HCT116 (cell line): ENCODE data around the gene SNCA. TPM values are rescaled to one million over a fixed set of nuclear protein-coding genes. Genes with fewer than 3 reads are reported as not detected.

ENCODE experiments used
- ATAC-seq: fragments of 200-7000 bp; cut with Tn5 transposase; 2 replicates; pipeline ENCODE4 v1.9.1; 2020; ENCODE audit warnings: mild to moderate bottlenecking, moderate library complexity
- BruUV-seq: library from RNA; stranded (reverse); fragments of 400-500 nt; replicated peaks from 2 replicates; lab custom pipeline; 2021; lab: Mats Ljungman, UMichigan
- CTCF ChIA-PET: fragments of 300-600 bp; sonication (Branson Sonifier 250); formaldehyde crosslinking; loops from one replicate; lab custom pipeline; 2021; ENCODE audit warnings: antibody characterized with exemption; lab: Charles Lee
- POLR2A ChIA-PET: fragments of 300-600, 350-600 bp; sonication (Branson Sonifier 250); formaldehyde crosslinking; loops from one replicate; lab custom pipeline; 2021; ENCODE audit warnings: antibody characterized with exemption; lab: Charles Lee
- RAD21 ChIA-PET, 2 experiments: fragments of 300-600 bp; sonication (Branson Sonifier 250); formaldehyde crosslinking; loops; one replicate each; lab custom pipeline; 2023; ENCODE audit warnings: low total read pairs in 2 of 2; ENCODE audit not compliant: uncharacterized antibody in 2 of 2, unreplicated experiment in 2 of 2, low non-redundant PET in 1 of 2; lab: Charles Lee
- DNase-seq: peaks from one replicate; pipeline ENCODE4 v3.0.0-alpha.2; 2010; ENCODE audit warnings: low read depth, low spot score
- H2AFZ ChIP-seq: fragments of 200-600 bp; shearing (Covaris generic), sonication (generic); 2 replicates; pipeline ENCODE4 v1.6.1; 2017; ENCODE audit warnings: low read depth, mixed run types, mixed read lengths, antibody characterized with exemption, low read length; ENCODE audit not compliant: poor library complexity, severe bottlenecking
- H3K27ac ChIP-seq: 2 replicates; pipeline ENCODE4 v1.5.1; 2012; ENCODE audit warnings: low read depth, low read length
- H3K27me3 ChIP-seq: fragments of 200-600 bp; sonication (generic); 2 replicates; pipeline ENCODE4 v1.6.1; 2016; ENCODE audit warnings: mixed run types, low read length, mixed read lengths; ENCODE audit not compliant: insufficient read depth
- H3K36me3 ChIP-seq, 2 experiments: fragments of 200-500 bp in 1 of 2; fragments of 200-600 bp in 1 of 2; sonication (Bioruptor generic) in 1 of 2; sonication (generic) in 1 of 2; 2 replicates each; pipeline versions ENCODE4 v1.5.1 to v1.6.1; 2014 to 2016; ENCODE audit warnings: low read length in 2 of 2, inconsistent platforms in 1 of 2, mixed read lengths in 1 of 2, mixed run types in 1 of 2; ENCODE audit not compliant: insufficient read depth in 2 of 2, control insufficient read depth in 1 of 2
- H3K4me1 ChIP-seq, 2 experiments: fragments of 200-600 bp in 1 of 2; sonication (generic) in 1 of 2; 2 replicates each; pipeline versions ENCODE4 v1.5.1 to v1.6.1; 2012 to 2017; ENCODE audit warnings: low read length in 2 of 2, inconsistent platforms in 1 of 2, mild to moderate bottlenecking in 1 of 2, mixed read lengths in 1 of 2, mixed run types in 1 of 2, moderate library complexity in 1 of 2; ENCODE audit not compliant: insufficient read depth in 2 of 2, control insufficient read depth in 1 of 2
- H3K4me2 ChIP-seq: fragments of 200-600 bp; sonication (generic); 2 replicates; pipeline ENCODE4 v1.6.1; 2017; ENCODE audit warnings: mixed run types, low read length, mixed read lengths
- H3K4me3 ChIP-seq, 2 experiments: fragments of 200-600 bp in 1 of 2; sonication (generic) in 1 of 2; replicated peaks in 1 of 2; 2 replicates each; pipeline ENCODE4 v1.5.1; 2011 to 2016; ENCODE audit warnings: low read length in 2 of 2, control low read depth in 1 of 2, low read depth in 1 of 2, mild to moderate bottlenecking in 1 of 2, mixed read lengths in 1 of 2, mixed run types in 1 of 2
- H3K79me2 ChIP-seq: fragments of 200-600 bp; sonication (generic); 2 replicates; pipeline ENCODE4 v1.6.1; 2017; ENCODE audit warnings: mild to moderate bottlenecking, mixed run types, low read length, moderate library complexity, mixed read lengths; ENCODE audit not compliant: insufficient read depth
- H3K9ac ChIP-seq: fragments of 200-600 bp; sonication (generic); 2 replicates; pipeline ENCODE4 v1.6.1; 2016; ENCODE audit warnings: low read length, mixed read lengths
- H3K9me2 ChIP-seq: fragments of 200-600 bp; sonication (generic), shearing (Covaris generic); 2 replicates; pipeline ENCODE4 v1.6.1; 2017; ENCODE audit warnings: mixed run types, mild to moderate bottlenecking, moderate library complexity; ENCODE audit not compliant: insufficient read depth
- H3K9me3 ChIP-seq, 2 experiments: fragments of 200-500 bp in 1 of 2; fragments of 200-600 bp in 1 of 2; sonication (Bioruptor generic) in 1 of 2; sonication (generic) in 1 of 2; 2 replicates each; pipeline ENCODE4 v1.6.1; 2014 to 2017; ENCODE audit warnings: low read length in 2 of 2, mixed read lengths in 2 of 2, inconsistent platforms in 1 of 2, low read depth in 1 of 2, mild to moderate bottlenecking in 1 of 2, mixed run types in 1 of 2, moderate library complexity in 1 of 2; ENCODE audit not compliant: control insufficient read depth in 1 of 2, insufficient read depth in 1 of 2
- H4K20me1 ChIP-seq: fragments of 200-600 bp; sonication (generic), shearing (Covaris generic); 2 replicates; pipeline ENCODE4 v1.6.1; 2017; ENCODE audit warnings: mixed run types, mild to moderate bottlenecking, moderate library complexity; ENCODE audit not compliant: insufficient read depth
- CBX3 ChIP-seq: IDR thresholded peaks from 2 replicates; pipeline ENCODE4 v1.6.1; 2012; ENCODE audit warnings: low read depth
- ELF1 ChIP-seq: IDR thresholded peaks from 2 replicates; pipeline ENCODE4 v1.6.1; 2012; ENCODE audit warnings: low read depth, borderline replicate concordance
- EZH2phosphoT487 ChIP-seq: fragments of 200-600 bp; IDR thresholded peaks from 2 replicates; pipeline ENCODE4 v1.6.1; 2018; ENCODE audit warnings: antibody characterized with exemption, borderline replicate concordance
- FOSL1 ChIP-seq: IDR thresholded peaks from 2 replicates; pipeline ENCODE4 v1.6.1; 2012; ENCODE audit warnings: low read depth
- JUND ChIP-seq: IDR thresholded peaks from 2 replicates; pipeline ENCODE4 v1.6.1; 2012
- POLR2A ChIP-seq: IDR thresholded peaks from 2 replicates; pipeline ENCODE4 v1.7.0; 2011; ENCODE audit warnings: borderline replicate concordance; ENCODE audit not compliant: insufficient read depth, insufficient read length; ENCODE audit errors: extremely low read depth
- RAD21 ChIP-seq: IDR thresholded peaks from 2 replicates; pipeline ENCODE4 v1.6.1; 2012; ENCODE audit warnings: low read depth, mild to moderate bottlenecking
- SP1 ChIP-seq: IDR thresholded peaks from 2 replicates; pipeline ENCODE4 v1.6.1; 2012; ENCODE audit warnings: low read depth
- SRF ChIP-seq: IDR thresholded peaks from 2 replicates; pipeline ENCODE4 v1.6.1; 2012; ENCODE audit warnings: low read depth
- ZNF274 ChIP-seq: fragments of 200-500 bp; sonication (Bioruptor generic); IDR thresholded peaks from 2 replicates; pipeline ENCODE4 v1.6.1; 2014; ENCODE audit warnings: mild to moderate bottlenecking, low read depth, low read length, inconsistent platforms
- intact Hi-C: fragments of 100-400 bp; cut with micrococcal nuclease; formaldehyde crosslinking; loops from 2 replicates; pipeline ENCODE4 v1.10.0; 2022
- total RNA-seq: library from RNA; stranded (reverse); gene quantifications from one replicate; pipeline ENCODE4 v1.2.1, GENCODE V29; 2021; ENCODE audit not compliant: unreplicated experiment
- TF ChIP-seq, protein P1 (sequence below), 3 experiments: fragments of 200-600 bp in 1 of 3; sonication (generic) in 1 of 3; IDR thresholded peaks in 2 of 3; conservative IDR thresholded peaks in 1 of 3; 2 replicates each; pipeline ENCODE4 v1.5.1; 2012 to 2017; ENCODE audit warnings: low read depth in 2 of 3, low read length in 2 of 3, antibody characterized with exemption in 1 of 3, borderline replicate concordance in 1 of 3, control low read depth in 1 of 3, mild to moderate bottlenecking in 1 of 3, mixed read lengths in 1 of 3, mixed run types in 1 of 3, moderate library complexity in 1 of 3; ENCODE audit not compliant: insufficient read depth in 1 of 3
- TF ChIP-seq, protein P2 (sequence below): IDR thresholded peaks from 2 replicates; pipeline ENCODE4 v1.6.1; 2012; ENCODE audit warnings: low read depth
- TF ChIP-seq, protein P3 (sequence below): IDR thresholded peaks from 2 replicates; pipeline ENCODE4 v1.6.1; 2011; ENCODE audit warnings: mild to moderate bottlenecking, low read length, moderate library complexity; ENCODE audit not compliant: insufficient replicate concordance; ENCODE audit errors: extremely low read depth
- TF ChIP-seq, protein P4 (sequence below): IDR thresholded peaks from 2 replicates; pipeline ENCODE4 v1.6.1; 2012
- TF ChIP-seq, protein P5 (sequence below): IDR thresholded peaks from 2 replicates; pipeline ENCODE4 v1.6.1; 2012

Gene SNCA
- total RNA-seq, 1 experiment from 2014 or later: 1.0 TPM

DNA sequence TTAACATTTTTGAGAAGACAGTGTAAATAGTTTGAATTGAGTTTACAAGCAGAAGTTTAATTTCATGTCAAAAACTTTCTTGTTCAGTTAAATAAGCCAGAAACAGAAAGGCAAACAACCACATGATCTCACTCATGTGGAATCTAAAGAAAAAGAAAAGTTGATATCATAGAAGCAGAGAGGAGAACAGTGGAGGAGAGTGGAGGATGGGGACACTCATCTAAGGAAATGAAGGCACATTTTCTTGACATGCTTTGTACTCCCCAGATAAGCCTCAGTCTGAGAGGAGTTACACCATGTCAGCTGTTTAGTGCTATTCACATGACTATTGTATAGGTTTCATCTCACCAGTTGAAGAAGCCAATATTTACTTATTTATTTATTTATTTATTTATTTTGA, 13.5 kb downstream of the SNCA start:
- CTCF ChIA-PET: no interaction called here
- RAD21 ChIA-PET: no interaction called here
- no peaks in the 10 kb centered on the region for H3K36me3 ChIP-seq
- no TSS peak for BruUV-seq
- DNase-seq (no peak), ATAC-seq (no peak)
- no peaks in the 10 kb centered on the region for H3K9me3 ChIP-seq
- H3K4me3 ChIP-seq: no peak overlapping the region
- no peak overlapping the region for H3K4me2 ChIP-seq
- H3K79me2 ChIP-seq: no peaks in the 10 kb centered on the region
- H3K27me3 ChIP-seq: no peaks in the 10 kb centered on the region
- no peaks in the 10 kb centered on the region for H4K20me1 ChIP-seq
- intact Hi-C loops: no loop called here
- no peak overlapping the region for H3K27ac ChIP-seq
- H2AFZ ChIP-seq: no peak overlapping the region
- POLR2A ChIA-PET: no interaction called here
- TF ChIP-seq POLR2A: no peak
- TF ChIP-seq RAD21: no peak
- TF ChIP-seq, protein P1, sequence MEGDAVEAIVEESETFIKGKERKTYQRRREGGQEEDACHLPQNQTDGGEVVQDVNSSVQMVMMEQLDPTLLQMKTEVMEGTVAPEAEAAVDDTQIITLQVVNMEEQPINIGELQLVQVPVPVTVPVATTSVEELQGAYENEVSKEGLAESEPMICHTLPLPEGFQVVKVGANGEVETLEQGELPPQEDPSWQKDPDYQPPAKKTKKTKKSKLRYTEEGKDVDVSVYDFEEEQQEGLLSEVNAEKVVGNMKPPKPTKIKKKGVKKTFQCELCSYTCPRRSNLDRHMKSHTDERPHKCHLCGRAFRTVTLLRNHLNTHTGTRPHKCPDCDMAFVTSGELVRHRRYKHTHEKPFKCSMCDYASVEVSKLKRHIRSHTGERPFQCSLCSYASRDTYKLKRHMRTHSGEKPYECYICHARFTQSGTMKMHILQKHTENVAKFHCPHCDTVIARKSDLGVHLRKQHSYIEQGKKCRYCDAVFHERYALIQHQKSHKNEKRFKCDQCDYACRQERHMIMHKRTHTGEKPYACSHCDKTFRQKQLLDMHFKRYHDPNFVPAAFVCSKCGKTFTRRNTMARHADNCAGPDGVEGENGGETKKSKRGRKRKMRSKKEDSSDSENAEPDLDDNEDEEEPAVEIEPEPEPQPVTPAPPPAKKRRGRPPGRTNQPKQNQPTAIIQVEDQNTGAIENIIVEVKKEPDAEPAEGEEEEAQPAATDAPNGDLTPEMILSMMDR (IDR thresholded peaks at IDR 0.05 in 2 of 3, conservative IDR thresholded peaks at IDR 0.05 in 1 of 3; ENCODE audit: borderline replicate concordance in 1 of 3, insufficient read depth in 1 of 3, low read depth in 2 of 3, low read length in 2 of 3): no peak
- TF ChIP-seq ZNF274: no peak
- TF ChIP-seq EZH2phosphoT487: no peak
- TF ChIP-seq, protein P2, sequence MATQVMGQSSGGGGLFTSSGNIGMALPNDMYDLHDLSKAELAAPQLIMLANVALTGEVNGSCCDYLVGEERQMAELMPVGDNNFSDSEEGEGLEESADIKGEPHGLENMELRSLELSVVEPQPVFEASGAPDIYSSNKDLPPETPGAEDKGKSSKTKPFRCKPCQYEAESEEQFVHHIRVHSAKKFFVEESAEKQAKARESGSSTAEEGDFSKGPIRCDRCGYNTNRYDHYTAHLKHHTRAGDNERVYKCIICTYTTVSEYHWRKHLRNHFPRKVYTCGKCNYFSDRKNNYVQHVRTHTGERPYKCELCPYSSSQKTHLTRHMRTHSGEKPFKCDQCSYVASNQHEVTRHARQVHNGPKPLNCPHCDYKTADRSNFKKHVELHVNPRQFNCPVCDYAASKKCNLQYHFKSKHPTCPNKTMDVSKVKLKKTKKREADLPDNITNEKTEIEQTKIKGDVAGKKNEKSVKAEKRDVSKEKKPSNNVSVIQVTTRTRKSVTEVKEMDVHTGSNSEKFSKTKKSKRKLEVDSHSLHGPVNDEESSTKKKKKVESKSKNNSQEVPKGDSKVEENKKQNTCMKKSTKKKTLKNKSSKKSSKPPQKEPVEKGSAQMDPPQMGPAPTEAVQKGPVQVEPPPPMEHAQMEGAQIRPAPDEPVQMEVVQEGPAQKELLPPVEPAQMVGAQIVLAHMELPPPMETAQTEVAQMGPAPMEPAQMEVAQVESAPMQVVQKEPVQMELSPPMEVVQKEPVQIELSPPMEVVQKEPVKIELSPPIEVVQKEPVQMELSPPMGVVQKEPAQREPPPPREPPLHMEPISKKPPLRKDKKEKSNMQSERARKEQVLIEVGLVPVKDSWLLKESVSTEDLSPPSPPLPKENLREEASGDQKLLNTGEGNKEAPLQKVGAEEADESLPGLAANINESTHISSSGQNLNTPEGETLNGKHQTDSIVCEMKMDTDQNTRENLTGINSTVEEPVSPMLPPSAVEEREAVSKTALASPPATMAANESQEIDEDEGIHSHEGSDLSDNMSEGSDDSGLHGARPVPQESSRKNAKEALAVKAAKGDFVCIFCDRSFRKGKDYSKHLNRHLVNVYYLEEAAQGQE: no peak
- TF ChIP-seq SP1: no peak
- TF ChIP-seq, protein P3, sequence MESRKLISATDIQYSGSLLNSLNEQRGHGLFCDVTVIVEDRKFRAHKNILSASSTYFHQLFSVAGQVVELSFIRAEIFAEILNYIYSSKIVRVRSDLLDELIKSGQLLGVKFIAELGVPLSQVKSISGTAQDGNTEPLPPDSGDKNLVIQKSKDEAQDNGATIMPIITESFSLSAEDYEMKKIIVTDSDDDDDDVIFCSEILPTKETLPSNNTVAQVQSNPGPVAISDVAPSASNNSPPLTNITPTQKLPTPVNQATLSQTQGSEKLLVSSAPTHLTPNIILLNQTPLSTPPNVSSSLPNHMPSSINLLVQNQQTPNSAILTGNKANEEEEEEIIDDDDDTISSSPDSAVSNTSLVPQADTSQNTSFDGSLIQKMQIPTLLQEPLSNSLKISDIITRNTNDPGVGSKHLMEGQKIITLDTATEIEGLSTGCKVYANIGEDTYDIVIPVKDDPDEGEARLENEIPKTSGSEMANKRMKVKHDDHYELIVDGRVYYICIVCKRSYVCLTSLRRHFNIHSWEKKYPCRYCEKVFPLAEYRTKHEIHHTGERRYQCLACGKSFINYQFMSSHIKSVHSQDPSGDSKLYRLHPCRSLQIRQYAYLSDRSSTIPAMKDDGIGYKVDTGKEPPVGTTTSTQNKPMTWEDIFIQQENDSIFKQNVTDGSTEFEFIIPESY: no peak
- no peak for TF ChIP-seq CBX3
- no peak for TF ChIP-seq ELF1
- TF ChIP-seq JUND: no peak
- TF ChIP-seq, protein P4, sequence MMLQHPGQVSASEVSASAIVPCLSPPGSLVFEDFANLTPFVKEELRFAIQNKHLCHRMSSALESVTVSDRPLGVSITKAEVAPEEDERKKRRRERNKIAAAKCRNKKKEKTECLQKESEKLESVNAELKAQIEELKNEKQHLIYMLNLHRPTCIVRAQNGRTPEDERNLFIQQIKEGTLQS: no peak
- TF ChIP-seq, protein P5, sequence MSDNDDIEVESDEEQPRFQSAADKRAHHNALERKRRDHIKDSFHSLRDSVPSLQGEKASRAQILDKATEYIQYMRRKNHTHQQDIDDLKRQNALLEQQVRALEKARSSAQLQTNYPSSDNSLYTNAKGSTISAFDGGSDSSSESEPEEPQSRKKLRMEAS: no peak
- TF ChIP-seq FOSL1: no peak
- TF ChIP-seq SRF: no peak
- H3K9me2 ChIP-seq: 0 out of 2 replicates have a peak, but pooled peaks cover 2% of the 10 kb centered on the region
- H3K9ac ChIP-seq: no peak overlapping the region
- no peaks in the 10 kb centered on the region for H3K4me1 ChIP-seq
